Heart left ventricle (tissue), 16 donors: ENCODE data around the gene CFAP45. TPM values are rescaled to one million over a fixed set of nuclear protein-coding genes. Genes with fewer than 3 reads are reported as not detected.

Experiments
- ATAC-seq, 4 donors: fragments of 200-7000 bp; cut with Tn5 transposase; one replicate each; pipeline ENCODE4 v1.9.1; 2020 to 2022; ENCODE audit warnings: moderate library complexity in 4 of 4, mild to moderate bottlenecking in 3 of 4, moderate number of reproducible peaks in 1 of 4
- DNase-seq, 5 donors: peaks; one replicate each; pipeline ENCODE4 v3.0.0-alpha.2; 2020
- H3K27ac ChIP-seq, 12 donors: fragments of 200-600 bp; sonication (generic) in 4 of 12; one replicate each; pipeline versions ENCODE4 v1.5.0 to v1.8.0; 2016 to 2022; ENCODE audit warnings: mild to moderate bottlenecking in 2 of 12
- H3K27me3 ChIP-seq, 9 donors: fragments of 200-600 bp; sonication (generic) in 2 of 9; one replicate each; pipeline versions ENCODE4 v1.5.1 to v1.8.0; 2016 to 2022; ENCODE audit warnings: mild to moderate bottlenecking in 3 of 9
- H3K36me3 ChIP-seq, 9 donors: fragments of 200-600 bp; sonication (generic) in 2 of 9; one replicate each; pipeline versions ENCODE4 v1.5.0 to v1.8.0; 2018 to 2022; ENCODE audit warnings: mild to moderate bottlenecking in 2 of 9
- H3K4me1 ChIP-seq, 12 donors: fragments of 200-600 bp; sonication (generic) in 4 of 12; one replicate each; pipeline versions ENCODE4 v1.5.0 to v1.8.0; 2016 to 2022; ENCODE audit warnings: mild to moderate bottlenecking in 3 of 12
- H3K4me3 ChIP-seq, 12 donors: fragments of 200-600 bp; sonication (generic) in 4 of 12; one replicate each; pipeline versions ENCODE4 v1.5.0 to v1.8.0; 2017 to 2022; ENCODE audit warnings: mild to moderate bottlenecking in 9 of 12, moderate library complexity in 4 of 12
- H3K9me3 ChIP-seq, 12 donors: fragments of 200-600 bp; sonication (generic) in 4 of 12; one replicate each; pipeline versions ENCODE4 v1.5.0 to v1.8.0; 2016 to 2022; ENCODE audit warnings: mild to moderate bottlenecking in 1 of 12
- CTCF ChIP-seq, 12 donors: fragments of 200-600 bp; sonication (generic) in 4 of 12; IDR thresholded peaks; one replicate each; pipeline versions ENCODE4 v1.5.0 to v1.8.0; 2018 to 2022; ENCODE audit warnings: antibody characterized with exemption in 12 of 12, mild to moderate bottlenecking in 5 of 12
- POLR2A ChIP-seq, 2 donors: fragments of 450-650 bp; IDR thresholded peaks; one replicate each; pipeline ENCODE4 v1.6.1; 2017; ENCODE audit warnings: antibody characterized with exemption in 2 of 2, mild to moderate bottlenecking in 2 of 2, moderate library complexity in 2 of 2
- WGBS, 4 donors: extraction: QIAGEN DNeasy Blood & Tissue Kit in 2 of 4; methylation state at CpG; one replicate each; pipeline versions ENCODE4 v1.1.5 to v1.1.7; 2013 to 2018; 5-methylcytosine and 5-hydroxymethylcytosine counted together
- intact Hi-C, 10 donors: fragments of 100-400 bp; cut with DNase I; formaldehyde crosslinking; loops; one replicate each; pipeline versions ENCODE4 v1.11.1 to v1.14.2; 2022
- polyA plus RNA-seq, 2 donors: library from polyadenylated mRNA; stranded (reverse); fragments of 200-250 nt; gene quantifications; one replicate each; pipeline ENCODE4 v1.2.3, GENCODE V29; 2013
- total RNA-seq, 9 donors: library from RNA; depleted of rRNA in 2 of 9; stranded (reverse); fragments of >200 nt in 2 of 9; fragmentation: NEBNext Ultra II Directional in 3 of 9; extraction: Animal tissue kit (Norgen Biotek cat#: 25700) in 3 of 9; gene quantifications; one replicate each; pipeline versions ENCODE4 v1.1.0 to v1.2.4, GENCODE V29; 2016 to 2023
- donor health status: ischemic (EF 13 %, LVEDD 7.1; RV severe dilation, severe dysfunction).
- donor health status: healthy with polysubstance abuse.
- donor health status: DM: no; HTN: yes; CAD: no.
- donor health status: DM: no; HTN: no; CAD: no.
- donor health status: ischemic (EF 25% LVEDD 6.9; RV normal size, moderate dysfunction).
- donor health status: ischemic (EF 25% LVEDD 5.7; RV mildly dilated, moderate dysfunction).
- donor health status: healthy.
- donor health status: DM: yes; HTN: yes; CAD: no.
- donor health status: ischemic (EF 35%, LVEDD 5.7; RV mildly dilated, moderate dysfunction).
- donor health status: nonischemic (EF 11% LVEDD 7.7; RV severe dilation, severe dysfunction).
- donor health status: DM: yes; HTN: yes; CAD: no.
- donor health status: PGD.
- donor health status: ischemic (EF 29% LVEDD 5.4; RV normal size, mild dysfunction).
- donor health status: nonischemic (EF 23%, LVEDD 6.1; RV moderate dilation, normal function).

CFAP45 gene
- total and polyA plus RNA-seq, 11 donors, result 0.29 to 1.8 (median 0.62) TPM; not detected in 2

DNA sequence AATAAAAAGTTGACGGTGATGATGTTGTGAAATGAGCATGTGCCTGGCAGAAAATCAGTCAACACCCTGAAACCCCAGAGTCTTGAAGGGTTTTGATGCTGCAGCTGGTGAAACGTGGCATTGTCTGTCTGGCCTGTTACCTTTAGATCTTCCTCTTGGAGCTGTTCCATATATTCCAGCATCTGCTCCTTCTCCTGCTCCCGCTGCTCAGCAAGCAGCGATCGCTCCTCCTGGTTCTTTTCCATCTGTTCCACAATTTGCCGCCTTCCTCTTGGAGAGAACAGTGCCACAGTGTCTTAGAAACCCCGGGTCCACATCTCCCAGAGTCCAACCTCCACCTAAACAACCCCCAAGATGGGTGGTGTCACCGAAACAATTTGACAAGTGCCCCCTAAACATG is 15.7 kb downstream of the CFAP45 start:
- TF ChIP-seq CTCF (IDR thresholded peaks at IDR 0.05) (no peak), POLR2A (IDR thresholded peaks at IDR 0.05) (no peak)
- no peaks in the 10 kb centered on the region for H3K9me3 ChIP-seq
- no peaks in the 10 kb centered on the region for H3K36me3 ChIP-seq
- DNase-seq, result no peak
- H3K4me3 ChIP-seq, result no peak overlapping the region
- no peak for ATAC-seq
- H3K4me1 ChIP-seq, result peaks cover 0 to 42% (median 2%) of the 10 kb centered on the region in 12 donors
- WGBS, 4 donors, result 80 to 91% (median 83%) methylated on average over 8 of the region's 8 CpGs
- intact Hi-C loops, result loop anchor here in 1 of 10 donors (10.0 kb wide), 1 partner anchor 669 kb away; no protein-coding TSS in a partner anchor
- H3K27ac ChIP-seq, result no peak overlapping the region
- H3K27me3 ChIP-seq, result no peaks in the 10 kb centered on the region

GRCh38 chr1:159883134-159883533 is 16.8 kb downstream of the CFAP45 start:
- TF ChIP-seq CTCF (IDR thresholded peaks at IDR 0.05), result no peak
- no peak for TF ChIP-seq POLR2A (IDR thresholded peaks at IDR 0.05)
- ATAC-seq, result no peak
- no peak overlapping the region for H3K27ac ChIP-seq
- H3K9me3 ChIP-seq, result no peaks in the 10 kb centered on the region
- H3K27me3 ChIP-seq, result no peaks in the 10 kb centered on the region
- H3K36me3 ChIP-seq, result no peaks in the 10 kb centered on the region
- H3K4me1 ChIP-seq, result peaks cover 0 to 36% (median 0%) of the 10 kb centered on the region in 12 donors
- no peak for DNase-seq
- intact Hi-C loops, result loop anchor here in 1 of 10 donors (10.0 kb wide), 1 partner anchor 668 kb away; no protein-coding TSS in a partner anchor
- 68 to 78% (median 69%) methylated on average over 4 of the region's 4 CpGs for WGBS, 4 donors
- H3K4me3 ChIP-seq, result no peak overlapping the region

DNA sequence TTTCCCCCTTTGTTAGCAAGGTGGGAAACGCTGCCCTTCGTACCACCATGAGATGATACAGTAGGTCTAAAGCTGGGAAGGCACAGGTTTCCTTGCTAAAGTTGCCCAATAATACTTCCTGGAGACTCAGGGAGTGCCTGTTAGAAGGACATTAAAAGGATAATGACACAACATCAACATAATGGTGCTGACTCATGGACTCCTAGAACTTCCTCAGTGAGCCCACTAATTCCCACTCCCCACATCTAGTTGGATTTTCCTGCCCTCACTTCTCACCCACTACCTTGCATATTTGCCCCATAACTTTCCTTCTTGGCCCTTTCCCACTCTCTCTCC is 17.5 kb downstream of the CFAP45 start:
- H3K4me3 ChIP-seq, result no peak overlapping the region
- TF ChIP-seq CTCF (IDR thresholded peaks at IDR 0.05) (no peak), POLR2A (IDR thresholded peaks at IDR 0.05) (no peak)
- no peak for DNase-seq
- no peaks in the 10 kb centered on the region for H3K27me3 ChIP-seq
- no peaks in the 10 kb centered on the region for H3K36me3 ChIP-seq
- WGBS, 4 donors, result 79 to 89% (median 87%) methylated on average over 2 of the region's 2 CpGs
- no peak overlapping the region for H3K27ac ChIP-seq
- peaks cover 0 to 36% (median 0%) of the 10 kb centered on the region in 12 donors for H3K4me1 ChIP-seq
- intact Hi-C loops, result loop anchor here in 1 of 10 donors (10.0 kb wide), 1 partner anchor 668 kb away; no protein-coding TSS in a partner anchor
- H3K9me3 ChIP-seq, result no peaks in the 10 kb centered on the region
- ATAC-seq, result no peak

- H3K9me3 ChIP-seq, result no peaks in the 10 kb centered on the region
- H3K4me1 ChIP-seq, result peaks cover 0 to 36% (median 0%) of the 10 kb centered on the region in 12 donors
- peak in 3 of 4 donors; percentile 34 to 60 (median 49) for ATAC-seq
- peak in 4 of 5 donors; percentile 44 to 82 (median 56) for DNase-seq
- 60 to 65% (median 61%) methylated on average over 6 of the region's 6 CpGs for WGBS, 4 donors
- H3K27me3 ChIP-seq, result no peaks in the 10 kb centered on the region
- intact Hi-C loops, result loop anchor here in 1 of 10 donors (10.0 kb wide), 1 partner anchor 667 kb away; no protein-coding TSS in a partner anchor
- no peaks in the 10 kb centered on the region for H3K36me3 ChIP-seq
- H3K4me3 ChIP-seq, result no peak overlapping the region
- TF ChIP-seq CTCF (IDR thresholded peaks at IDR 0.05), result no peak
- no peak for TF ChIP-seq POLR2A (IDR thresholded peaks at IDR 0.05)
- no peak overlapping the region for H3K27ac ChIP-seq
Observed at GRCh38 chr1:159881622-159882526, 18.1 kb downstream of the CFAP45 start.
